Activated T-cell treated with anti-CD3 and anti-CD28 coated beads, Interleukin-2, amount 50 U/mL, for 48 hours (primary cell): Measurements from ENCODE around the gene DNASE2.
"Not testable (repeated sequence)": the region's sequence is repeated elsewhere in the genome, so short reads cannot be mapped to it uniquely, and the experiment has no call there.

Experiments used
- DNase-seq, 2 experiments: peaks; one replicate each; pipeline ENCODE4 v3.0.0-alpha.2; 2020

The DNASE2 gene

GRCh38 chr19:12881172-12881808 is at the start of gene DNASE2:
Gene DNASE2 (minus strand): TSS chr19:12881449. CDS start chr19:12881375, 74 bp downstream.
- DNase-seq, result peak; percentile 93 to 95

- DNase-seq, result no peak
Measured at GRCh38 chr19:12930002-12930645, 48.9 kb upstream of the DNASE2 start.

- DNase-seq, result no peak
Measured at GRCh38 chr19:12924621-12925310, 43.5 kb upstream of the DNASE2 start.

GRCh38 chr19:12922959-12923358 is 41.7 kb upstream of the DNASE2 start:
- DNase-seq, result no peak

- no peak for DNase-seq
Measured at GRCh38 chr19:12921047-12921446, 39.8 kb upstream of the DNASE2 start.

GRCh38 chr19:12918253-12918652 is 37.0 kb upstream of the DNASE2 start:
- no peak for DNase-seq

GRCh38 chr19:12915860-12916259 is 34.6 kb upstream of the DNASE2 start:
- not testable (repeated sequence) for DNase-seq

- peak; percentile 52 to 53 for DNase-seq
Measured at GRCh38 chr19:12913851-12914690, 32.8 kb upstream of the DNASE2 start.

GRCh38 chr19:12913011-12913561 is 31.8 kb upstream of the DNASE2 start:
- no peak for DNase-seq

GRCh38 chr19:12912571-12912970 is 31.3 kb upstream of the DNASE2 start:
- no peak for DNase-seq

- DNase-seq, result no peak
Measured at GRCh38 chr19:12907166-12907565, 25.9 kb upstream of the DNASE2 start.

GRCh38 chr19:12899891-12900518 is 18.8 kb upstream of the DNASE2 start:
- peak; percentile 45 to 59 for DNase-seq

- no peak for DNase-seq
Measured at GRCh38 chr19:12896460-12896859, 15.2 kb upstream of the DNASE2 start.

GRCh38 chr19:12893582-12893981 is 12.3 kb upstream of the DNASE2 start:
- no peak for DNase-seq

- DNase-seq, result peak; percentile 35 to 45
Measured at GRCh38 chr19:12891553-12892021, 10.3 kb upstream of the DNASE2 start.

- peak; percentile 96 for DNase-seq
Measured at GRCh38 chr19:12890787-12891552, 9.7 kb upstream of the DNASE2 start, which contains the start of gene GCDH. Gene GCDH (plus strand): TSS chr19:12891160. CDS start chr19:12891305, 145 bp downstream.

- DNase-seq, result not testable (repeated sequence)
Measured at GRCh38 chr19:12890299-12890786, 9.1 kb upstream of the DNASE2 start.

- no peak for DNase-seq
Measured at GRCh38 chr19:12888006-12888603, 6.9 kb upstream of the DNASE2 start.

GRCh38 chr19:12886969-12887747 is 5.9 kb upstream of the DNASE2 start, which contains the start of gene KLF1:
Gene KLF1 (minus strand): TSS chr19:12887201. CDS start chr19:12887140, 61 bp downstream.
- no peak for DNase-seq

- DNase-seq, result no peak
Measured at GRCh38 chr19:12886651-12886968, 5.4 kb upstream of the DNASE2 start.
